Ectodermal cell (in vitro differentiated cells): ENCODE measurements around the gene KRTAP19-4. TPM values are rescaled to one million over a fixed set of nuclear protein-coding genes. Genes with fewer than 3 reads are reported as not detected.
"Not testable (repeated sequence)": the region's sequence is repeated elsewhere in the genome, so short reads cannot be mapped to it uniquely, and the experiment has no call there.

Experiments used
- H3K27ac ChIP-seq: 2 replicates; pipeline ENCODE4 v1.7.0; 2013; ENCODE audit warnings: mild to moderate bottlenecking, low read depth, low read length; ENCODE audit not compliant: insufficient read depth, poor library complexity, severe bottlenecking
- H3K27me3 ChIP-seq: 2 replicates; pipeline ENCODE4 v1.7.0; 2013; ENCODE audit warnings: mild to moderate bottlenecking, low read length; ENCODE audit not compliant: insufficient read depth, control insufficient read depth, poor library complexity, severe bottlenecking
- H3K36me3 ChIP-seq: one replicate; pipeline ENCODE4 v1.7.0; 2013; ENCODE audit warnings: low read length; ENCODE audit not compliant: control insufficient read depth, insufficient read depth
- H3K4me1 ChIP-seq: one replicate; pipeline ENCODE4 v1.7.0; 2013; ENCODE audit warnings: low read length; ENCODE audit not compliant: control insufficient read depth, insufficient read depth
- H3K4me3 ChIP-seq: 2 replicates; pipeline ENCODE4 v1.7.0; 2013; ENCODE audit warnings: low read depth, low read length, control low read depth; ENCODE audit not compliant: insufficient read depth
- H3K9me3 ChIP-seq: 2 replicates; pipeline ENCODE4 v1.7.0; 2013; ENCODE audit warnings: mild to moderate bottlenecking, low read length, moderate library complexity; ENCODE audit not compliant: control insufficient read depth
- WGBS, 2 experiments: methylation state at CpG; one replicate each; pipeline ENCODE4 v1.1.7; 2013; ENCODE audit warnings: missing lambda C conversion rate in 2 of 2; 5-methylcytosine and 5-hydroxymethylcytosine counted together
- polyA plus RNA-seq, 4 experiments: library from polyadenylated mRNA; stranded (reverse); fragments of 50-300 nt; gene quantifications; one replicate each; pipeline ENCODE4 v1.2.3, GENCODE V29; 2013

KRTAP19-4 gene
- not detected for polyA plus RNA-seq (2013, experiment 1 of 4)
- not detected for polyA plus RNA-seq (2013, experiment 2 of 4)
- polyA plus RNA-seq (2013, experiment 3 of 4), result not detected
- polyA plus RNA-seq (2013, experiment 4 of 4), result not detected

GRCh38 chr21:30497065-30497464 is at the start of gene KRTAP19-4:
TSS of gene KRTAP19-4 (minus strand) at chr21:30497165. CDS start at chr21:30497110, 55 bp downstream.
- H3K27ac ChIP-seq, result no peak within 1 kb of the TSS
- H3K27me3 ChIP-seq, result no peaks in the 10 kb centered on the region
- no peaks in the 10 kb centered on the region for H3K36me3 ChIP-seq
- 78 to 95% methylated on average over 2 to 3 of the region's 4 CpGs for WGBS, 2 experiments
- no peaks in the 10 kb centered on the region for H3K4me1 ChIP-seq
- H3K4me3 ChIP-seq, result no peak within 1 kb of the TSS
- no peaks in the 10 kb centered on the region for H3K9me3 ChIP-seq

GRCh38 chr21:30541764-30542163 is 44.8 kb upstream of the KRTAP19-4 start, which contains the start of gene KRTAP19-6:
TSS of gene KRTAP19-6 (minus strand) at chr21:30541864. CDS start at chr21:30541833, 31 bp downstream.
- Histone ChIP-seq H3K9me3 (no peaks in the 10 kb centered on the region), H3K27me3 (no peaks in the 10 kb centered on the region)
- WGBS, 2 experiments, result 92 to 100% methylated on average over 1 of the region's 1 CpG

GRCh38 chr21:30518876-30519275 is 21.9 kb upstream of the KRTAP19-4 start:
- no peak overlapping the region for H3K4me3 ChIP-seq
- peaks cover 2% of the 10 kb centered on the region for H3K9me3 ChIP-seq
- H3K4me1 ChIP-seq, result no peaks in the 10 kb centered on the region
- 86 to 97% methylated on average over 1 of the region's 1 CpG for WGBS, 2 experiments
- no peak overlapping the region for H3K27ac ChIP-seq
- no peaks in the 10 kb centered on the region for H3K36me3 ChIP-seq
- H3K27me3 ChIP-seq, result no peaks in the 10 kb centered on the region

More at GRCh38 chr21:30541764-30542163, 44.8 kb upstream of the KRTAP19-4 start, which contains the start of gene KRTAP19-6:
- Histone ChIP-seq H3K27ac (no peak within 1 kb of the TSS), H3K4me3 (no peak within 1 kb of the TSS), H3K36me3 (no peaks in the 10 kb centered on the region), H3K4me1 (no peaks in the 10 kb centered on the region)

DNA sequence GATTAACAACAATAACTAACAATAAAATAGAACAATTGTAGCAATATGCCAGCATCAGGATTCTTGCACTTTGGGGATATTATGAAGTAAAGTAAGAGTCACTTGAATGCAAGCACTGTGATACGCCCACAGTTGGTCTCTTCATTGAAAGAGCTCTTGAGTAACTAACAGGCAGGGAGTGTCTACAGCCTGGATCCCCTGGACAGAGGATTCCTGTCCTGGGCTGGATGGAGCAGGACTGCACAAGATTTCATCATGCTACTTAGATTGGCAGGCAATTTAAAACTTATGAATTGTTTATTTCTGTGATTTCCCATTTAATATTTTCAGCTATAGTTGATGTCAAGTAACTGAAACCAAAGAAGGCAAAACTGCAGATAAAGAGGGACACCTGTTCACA is 18.7 kb upstream of the KRTAP19-4 start:
- Histone ChIP-seq H3K27me3 (no peaks in the 10 kb centered on the region), H3K36me3 (no peaks in the 10 kb centered on the region), H3K4me1 (no peaks in the 10 kb centered on the region), H3K9me3 (peaks cover 2% of the 10 kb centered on the region), H3K27ac (no peak overlapping the region), H3K4me3 (no peak overlapping the region)
- WGBS, 2 experiments, result 93 to 97% methylated on average over 1 of the region's 1 CpG

DNA sequence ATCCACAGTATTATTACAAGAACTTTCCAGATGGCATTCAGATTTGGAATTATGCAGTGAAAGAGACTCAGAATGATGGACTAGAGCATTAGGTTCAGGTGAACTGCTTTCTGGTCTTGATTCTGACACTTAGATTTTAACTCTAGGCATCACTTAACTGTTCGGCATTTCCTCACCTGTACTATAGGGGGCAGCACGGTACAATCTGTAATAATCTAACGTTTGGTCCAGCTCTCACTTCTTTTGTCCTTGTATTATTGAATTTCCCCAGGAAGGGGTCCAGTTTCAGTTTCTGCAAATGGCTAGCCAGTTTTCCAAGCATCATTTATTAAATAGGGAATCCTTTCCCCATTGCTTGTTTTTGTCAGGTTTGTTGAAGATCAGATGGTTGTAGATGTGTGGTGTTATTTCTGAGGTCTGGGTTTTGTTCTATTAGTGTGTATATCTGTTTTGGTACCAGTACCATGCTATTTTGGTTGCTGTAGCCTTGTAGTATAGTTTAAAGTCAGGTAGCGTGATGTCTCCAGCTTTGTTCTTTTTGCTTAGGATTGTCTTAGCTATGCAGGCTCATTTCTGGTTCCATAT is 8.7 kb upstream of the KRTAP19-4 start:
- H3K9me3 ChIP-seq, H3K4me3 ChIP-seq, H3K27me3 ChIP-seq, H3K36me3 ChIP-seq, H3K27ac ChIP-seq, H3K4me1 ChIP-seq: not testable (repeated sequence)
- 24 to 28% methylated on average over 4 of the region's 4 CpGs for WGBS, 2 experiments

- 92 to 99% methylated on average over 5 of the region's 6 CpGs for WGBS, 2 experiments
- H3K27ac ChIP-seq, result no peak within 1 kb of the TSS
- no peaks in the 10 kb centered on the region for H3K36me3 ChIP-seq
- no peaks in the 10 kb centered on the region for H3K4me1 ChIP-seq
- H3K9me3 ChIP-seq, result no peaks in the 10 kb centered on the region
- no peaks in the 10 kb centered on the region for H3K27me3 ChIP-seq
- no peak within 1 kb of the TSS for H3K4me3 ChIP-seq
Observed at GRCh38 chr21:30502041-30502440, 5.1 kb upstream of the KRTAP19-4 start, which contains the start of gene KRTAP19-5. TSS of gene KRTAP19-5 (minus strand) at chr21:30502141. CDS start at chr21:30502090, 51 bp downstream.

GRCh38 chr21:30491963-30492428 is 5.0 kb downstream of the KRTAP19-4 start, which contains the start of gene KRTAP19-3:
TSS of gene KRTAP19-3 (minus strand) at chr21:30492013. CDS start at chr21:30491957, 56 bp downstream.
- no peaks in the 10 kb centered on the region for H3K27me3 ChIP-seq
- no peaks in the 10 kb centered on the region for H3K4me1 ChIP-seq
- 95% methylated on average over 2 of the region's 2 CpGs; no CpG with 5 or more reads in 1 of the 2 experiments for WGBS, 2 experiments
- H3K9me3 ChIP-seq, result no peaks in the 10 kb centered on the region
- no peak within 1 kb of the TSS for H3K27ac ChIP-seq
- no peaks in the 10 kb centered on the region for H3K36me3 ChIP-seq
- H3K4me3 ChIP-seq, result no peak within 1 kb of the TSS

DNA sequence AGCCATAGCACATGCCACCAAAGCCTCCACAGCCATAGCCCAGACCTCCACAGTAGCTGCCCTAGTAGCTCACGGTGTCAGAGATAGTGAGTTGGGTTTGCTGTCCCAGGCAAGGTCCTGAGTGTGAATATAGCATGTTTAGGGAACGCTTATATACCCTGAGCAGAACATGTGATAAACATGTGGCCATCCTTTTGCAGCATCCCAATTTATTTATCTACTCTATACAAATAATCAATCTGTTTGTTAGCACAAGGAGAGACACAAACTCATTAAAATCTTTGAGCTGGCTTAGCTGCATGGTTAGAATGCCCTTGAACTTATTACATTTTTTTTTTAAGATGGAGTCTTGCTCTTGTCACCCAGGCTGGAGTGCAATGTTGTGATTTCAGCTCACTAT is 9.6 kb downstream of the KRTAP19-4 start, which contains the start of gene KRTAP19-2:
Gene KRTAP19-2, minus strand, starts transcription at position 101 of the 400 bp plus-strand sequence. Its CDS starts 88 bp downstream, at position 13.
- 88 to 98% methylated on average over 2 of the region's 2 CpGs for WGBS, 2 experiments
- no peaks in the 10 kb centered on the region for H3K27me3 ChIP-seq
- H3K9me3 ChIP-seq, result no peaks in the 10 kb centered on the region
- no peak within 1 kb of the TSS for H3K27ac ChIP-seq
- no peak within 1 kb of the TSS for H3K4me3 ChIP-seq
- H3K36me3 ChIP-seq, result no peaks in the 10 kb centered on the region
- H3K4me1 ChIP-seq, result no peaks in the 10 kb centered on the region

DNA sequence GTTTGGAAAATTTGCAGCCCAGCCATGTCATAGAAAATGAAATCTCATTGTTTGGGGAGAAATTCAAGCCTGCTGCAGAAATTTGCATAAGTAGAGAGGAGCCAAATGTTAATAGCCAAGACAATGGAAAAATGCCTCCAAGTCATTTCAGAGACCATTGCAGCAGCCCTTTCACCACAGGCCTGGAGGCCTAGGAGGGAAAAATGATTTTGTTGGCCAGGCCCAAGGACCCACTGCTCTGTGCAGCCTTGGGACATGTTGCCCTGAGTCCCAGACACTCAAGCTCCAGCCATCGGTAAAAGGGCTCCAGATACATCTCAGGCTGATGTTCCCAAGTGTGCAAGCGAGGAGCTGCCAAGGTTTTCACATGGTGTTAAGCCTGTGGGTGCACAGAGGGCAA is 10.8 kb downstream of the KRTAP19-4 start:
- Histone ChIP-seq H3K9me3 (no peaks in the 10 kb centered on the region), H3K4me1 (no peaks in the 10 kb centered on the region), H3K27ac (no peak overlapping the region), H3K36me3 (no peaks in the 10 kb centered on the region), H3K4me3 (no peak overlapping the region), H3K27me3 (no peaks in the 10 kb centered on the region)
- 87 to 93% methylated on average over 2 of the region's 2 CpGs for WGBS, 2 experiments

DNA sequence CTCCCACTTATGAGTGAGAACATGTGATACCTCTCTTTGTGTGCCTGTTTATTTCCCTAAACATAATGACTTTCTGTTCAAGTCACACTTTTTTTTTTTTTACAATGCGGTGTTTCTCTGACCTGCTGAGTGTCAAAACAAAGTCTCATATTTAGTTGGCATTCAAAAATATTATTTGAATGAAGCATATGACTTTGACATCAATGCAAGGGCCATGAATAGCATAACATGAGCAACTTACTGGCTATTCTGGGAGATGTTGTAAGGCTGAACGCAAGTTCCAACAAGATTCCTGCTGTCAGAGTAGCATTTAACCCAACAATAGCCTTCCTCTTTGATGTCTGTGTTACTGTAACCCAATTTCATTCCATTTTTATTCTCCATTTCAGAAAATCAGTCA is 14.8 kb downstream of the KRTAP19-4 start:
- 46 to 58% methylated on average over 1 to 2 of the region's 2 CpGs for WGBS, 2 experiments

More for the DNA sequence above, 14.8 kb downstream of the KRTAP19-4 start:
- Histone ChIP-seq H3K27ac (no peak overlapping the region), H3K27me3 (no peaks in the 10 kb centered on the region), H3K36me3 (no peaks in the 10 kb centered on the region), H3K4me1 (no peaks in the 10 kb centered on the region), H3K4me3 (no peak overlapping the region), H3K9me3 (no peaks in the 10 kb centered on the region)
